GM12801 (cell line): ENCODE data around the gene CDCA5.

Experiments used
- TF ChIP-seq, protein P1 (sequence below): IDR thresholded peaks from one replicate; pipeline ENCODE4 v1.5.1; 2011; ENCODE audit warnings: control low read depth; ENCODE audit not compliant: insufficient read length; ENCODE audit errors: extremely low read depth

The CDCA5 gene

DNA sequence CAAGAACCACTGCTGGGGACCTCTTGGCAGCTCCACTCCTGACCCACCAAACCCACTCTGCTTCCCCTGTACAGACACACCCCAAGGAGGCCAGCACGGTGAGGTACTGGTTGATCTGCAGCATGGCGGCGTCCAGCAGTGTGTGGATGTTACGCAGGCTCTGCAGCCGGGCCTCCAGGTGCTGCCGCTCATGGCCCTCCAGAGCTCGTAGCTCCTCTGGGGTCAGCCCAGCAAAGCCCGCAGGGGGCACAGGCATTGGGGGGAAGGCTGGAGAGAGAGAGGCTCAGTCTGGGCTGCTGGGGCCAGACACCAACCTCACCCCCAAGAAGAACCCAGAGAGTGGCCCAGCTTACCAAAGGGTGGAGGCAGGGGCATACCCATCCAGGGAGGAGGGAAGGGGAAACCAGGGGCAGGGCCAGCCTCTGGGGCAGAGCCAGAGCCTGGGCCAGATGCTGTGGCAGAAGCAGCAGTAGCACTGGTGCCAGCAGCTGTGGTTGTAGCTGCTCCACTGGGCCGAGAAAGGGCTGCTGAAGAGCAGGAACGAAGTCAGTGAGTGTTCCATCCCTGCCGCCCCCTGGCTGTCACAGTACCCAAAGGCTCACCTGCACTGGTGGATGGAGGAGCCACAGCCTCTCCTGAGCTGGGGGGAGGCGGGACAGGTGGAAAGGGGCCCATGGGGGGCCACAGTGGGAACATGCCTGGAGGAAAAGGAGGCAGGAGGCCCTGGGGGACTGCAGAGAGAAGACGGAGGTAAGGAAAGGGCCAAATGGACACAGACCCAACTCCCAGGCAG, 46.0 kb upstream of the CDCA5 start:
- TF ChIP-seq, protein P1, sequence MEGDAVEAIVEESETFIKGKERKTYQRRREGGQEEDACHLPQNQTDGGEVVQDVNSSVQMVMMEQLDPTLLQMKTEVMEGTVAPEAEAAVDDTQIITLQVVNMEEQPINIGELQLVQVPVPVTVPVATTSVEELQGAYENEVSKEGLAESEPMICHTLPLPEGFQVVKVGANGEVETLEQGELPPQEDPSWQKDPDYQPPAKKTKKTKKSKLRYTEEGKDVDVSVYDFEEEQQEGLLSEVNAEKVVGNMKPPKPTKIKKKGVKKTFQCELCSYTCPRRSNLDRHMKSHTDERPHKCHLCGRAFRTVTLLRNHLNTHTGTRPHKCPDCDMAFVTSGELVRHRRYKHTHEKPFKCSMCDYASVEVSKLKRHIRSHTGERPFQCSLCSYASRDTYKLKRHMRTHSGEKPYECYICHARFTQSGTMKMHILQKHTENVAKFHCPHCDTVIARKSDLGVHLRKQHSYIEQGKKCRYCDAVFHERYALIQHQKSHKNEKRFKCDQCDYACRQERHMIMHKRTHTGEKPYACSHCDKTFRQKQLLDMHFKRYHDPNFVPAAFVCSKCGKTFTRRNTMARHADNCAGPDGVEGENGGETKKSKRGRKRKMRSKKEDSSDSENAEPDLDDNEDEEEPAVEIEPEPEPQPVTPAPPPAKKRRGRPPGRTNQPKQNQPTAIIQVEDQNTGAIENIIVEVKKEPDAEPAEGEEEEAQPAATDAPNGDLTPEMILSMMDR: no peak

DNA sequence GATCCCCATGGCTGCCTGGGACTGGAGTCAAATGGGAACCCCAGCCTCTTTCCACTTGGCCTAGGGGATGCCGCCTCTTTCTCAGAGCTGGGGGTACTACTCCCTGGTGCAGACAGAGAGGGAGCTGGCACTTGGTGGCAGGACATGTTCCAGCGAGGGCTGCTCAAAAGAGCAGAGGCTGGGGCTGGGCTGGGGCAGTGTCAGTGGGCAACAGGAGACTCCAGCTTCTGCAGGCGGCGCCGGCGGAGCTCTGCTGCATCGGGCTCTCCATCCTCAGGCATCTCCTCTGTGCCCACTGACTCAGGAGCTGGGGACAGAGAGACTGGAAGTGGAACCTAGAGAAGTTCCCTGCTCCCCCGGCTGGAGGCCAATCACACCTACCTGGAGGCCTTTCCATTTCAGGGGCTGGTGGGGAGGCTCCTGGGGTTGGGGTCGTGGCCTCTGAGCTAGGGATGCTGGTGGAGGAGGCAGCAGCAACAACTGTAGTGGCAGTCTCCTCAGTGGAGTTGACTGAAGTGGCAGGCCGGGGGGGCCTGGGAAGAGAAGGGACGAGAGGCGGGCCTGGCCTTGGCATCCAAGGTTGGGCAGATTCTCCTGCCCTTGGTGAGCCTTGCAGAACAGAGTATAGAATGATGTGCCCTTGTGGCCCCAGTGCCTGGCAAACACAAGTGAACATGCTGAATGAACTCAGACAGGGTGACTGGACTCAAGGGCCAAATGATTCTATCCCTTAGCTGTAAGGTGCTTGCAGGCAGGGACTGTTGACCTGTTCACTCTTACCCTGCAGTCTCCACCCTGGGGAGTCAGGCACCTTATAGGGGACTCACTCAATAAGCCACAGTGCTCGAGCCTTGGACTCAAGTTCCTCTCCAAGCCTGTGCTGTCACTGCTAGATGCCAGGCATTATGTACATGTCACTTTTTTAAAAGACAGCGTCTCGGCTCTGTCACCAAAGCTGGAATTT, 44.6 kb upstream of the CDCA5 start:
- TF ChIP-seq, protein P1: no peak

DNA sequence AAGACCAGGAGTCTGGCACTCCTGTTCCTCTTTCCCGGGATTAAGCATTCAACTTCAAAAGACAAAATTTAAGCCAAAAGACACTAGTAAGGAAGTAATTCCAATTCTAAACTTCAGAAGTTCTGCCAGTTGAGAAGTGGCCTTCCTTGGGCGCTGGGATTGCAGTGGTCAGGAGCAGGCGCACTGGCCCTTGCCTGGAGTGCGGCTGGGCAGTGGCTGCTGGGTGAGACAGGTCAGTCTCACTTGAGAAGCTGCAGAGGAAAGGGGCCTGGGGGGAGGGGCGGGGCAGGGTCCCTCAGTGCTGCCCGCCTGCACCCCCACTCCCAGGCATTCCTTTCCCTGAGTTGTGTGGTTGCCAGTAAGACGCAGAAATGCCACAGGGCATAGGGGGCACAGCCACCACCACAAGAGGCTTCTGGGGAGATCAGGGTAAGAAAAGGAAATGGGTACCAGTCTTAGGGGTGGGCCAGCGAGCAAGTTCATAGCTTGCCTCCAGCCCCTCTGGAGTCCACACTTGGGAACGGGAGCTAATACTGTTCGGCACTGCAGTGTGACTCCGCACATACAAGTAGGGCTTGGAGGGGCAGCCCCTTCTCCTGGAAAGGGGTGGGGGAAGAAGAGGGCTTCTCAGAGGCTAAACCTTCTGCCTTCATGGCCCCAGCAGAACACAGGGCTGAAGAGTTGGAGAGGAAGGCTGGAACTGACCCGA, 43.8 kb upstream of the CDCA5 start:
- TF ChIP-seq, protein P1: no peak

DNA sequence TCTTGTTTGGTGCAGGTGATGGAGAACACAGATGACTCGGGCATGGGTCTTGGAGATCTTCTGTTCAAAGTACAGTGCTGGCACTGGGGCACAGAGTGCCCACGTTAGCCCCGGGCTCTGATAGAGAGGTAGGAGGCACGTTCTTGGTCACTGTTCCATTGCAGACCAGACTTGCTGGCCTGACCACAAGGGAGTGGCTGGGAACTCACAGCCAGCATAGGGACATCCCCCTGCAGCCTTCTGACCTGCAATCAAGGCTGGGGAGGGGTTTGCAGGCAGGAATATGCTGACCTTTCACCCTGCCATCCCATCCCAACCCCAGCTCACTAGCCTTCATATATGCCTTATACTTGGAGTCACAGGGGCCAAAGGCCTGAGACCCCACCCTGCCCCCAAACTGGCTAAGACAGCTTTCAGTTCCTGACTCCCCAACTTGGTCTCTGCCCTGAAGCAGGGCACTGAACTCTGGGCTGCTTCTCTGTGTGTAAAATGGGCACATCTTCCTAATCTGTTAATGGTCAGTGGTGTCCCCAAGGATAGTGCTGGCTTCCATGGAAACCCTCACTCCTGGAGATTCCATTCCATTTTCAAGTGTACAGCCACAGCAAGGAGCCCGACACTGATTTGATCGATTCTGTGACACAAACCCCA, 42.9 kb upstream of the CDCA5 start:
- TF ChIP-seq, protein P1: no peak

DNA sequence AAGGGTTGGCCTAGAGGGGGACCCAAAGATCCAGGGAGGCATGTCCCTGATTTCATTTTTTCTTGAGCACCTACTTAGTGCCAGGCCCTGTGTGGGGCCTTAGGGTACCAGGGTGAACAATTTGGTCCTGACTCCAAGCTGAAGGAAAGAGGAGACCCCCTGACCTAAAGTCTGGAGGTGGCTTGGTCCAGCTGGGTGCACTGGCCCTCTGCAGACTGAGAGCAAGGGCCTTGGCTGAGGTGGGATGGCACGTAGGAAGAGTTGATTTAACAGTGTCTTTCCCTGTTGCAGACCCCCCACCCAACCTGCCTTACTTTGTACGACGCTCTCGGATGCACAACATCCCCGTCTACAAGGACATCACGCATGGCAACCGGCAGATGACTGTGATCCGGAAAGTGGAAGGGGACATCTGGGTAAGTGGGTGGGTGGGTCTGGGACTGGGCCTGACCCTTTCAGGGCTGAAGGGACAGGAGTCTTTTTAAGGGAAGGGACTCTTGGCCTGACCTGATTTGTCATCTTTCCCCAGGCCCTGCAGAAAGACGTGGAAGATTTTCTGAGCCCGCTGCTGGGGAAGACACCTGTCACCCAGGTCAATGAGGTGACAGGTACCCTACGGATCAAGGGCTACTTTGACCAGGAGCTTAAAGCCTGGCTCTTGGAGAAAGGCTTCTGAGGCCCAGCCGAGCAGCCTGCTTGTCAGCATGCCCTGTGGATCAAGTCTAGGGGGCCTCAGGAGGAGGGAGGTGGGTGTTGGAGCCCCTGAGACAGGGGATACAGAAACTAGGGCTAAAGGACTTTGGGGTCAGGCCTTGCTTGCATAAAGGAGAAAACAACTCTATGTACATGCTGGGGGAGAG, 41.6 kb upstream of the CDCA5 start:
- TF ChIP-seq, protein P1: no peak

DNA sequence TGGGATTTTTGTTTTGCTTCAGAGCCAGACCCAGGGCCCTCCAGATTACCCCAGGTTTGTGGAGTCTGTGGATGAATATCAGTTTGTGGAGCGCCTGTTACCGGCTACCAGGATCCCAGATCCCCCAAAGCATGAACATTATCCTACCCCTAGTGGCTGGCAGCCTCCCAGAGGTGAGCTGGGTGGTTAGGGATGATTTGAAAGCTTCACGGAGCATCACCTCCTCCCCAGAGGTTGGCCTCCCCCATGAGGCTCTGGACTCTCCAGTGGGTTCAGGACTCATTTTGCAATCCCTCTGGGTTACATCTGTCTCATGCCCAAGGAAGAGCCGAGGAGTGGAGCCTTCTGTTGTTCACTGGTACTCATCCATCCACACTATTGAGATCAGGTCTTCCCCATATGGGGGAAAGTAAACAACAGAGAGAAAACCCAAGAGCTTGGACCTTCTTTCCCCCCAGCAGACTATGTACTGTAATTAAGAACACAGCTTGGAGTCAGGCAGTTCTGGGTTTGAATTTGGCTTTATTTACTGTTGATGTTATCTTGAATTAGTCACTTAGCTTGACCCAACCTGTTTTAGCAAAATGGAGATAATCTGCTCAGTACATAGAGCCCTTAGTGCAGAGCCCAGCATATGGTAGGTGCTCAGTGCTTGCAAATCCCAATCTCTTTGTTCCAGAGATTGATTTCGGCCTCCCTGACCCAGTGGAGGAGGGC, 40.8 kb upstream of the CDCA5 start:
- TF ChIP-seq, protein P1: no peak
